IMR-90 (cell line): Measurements from ENCODE around the gene VWA7. TPM values are rescaled to one million over a fixed set of nuclear protein-coding genes. Genes with fewer than 3 reads are reported as not detected.

Experiments
- ATAC-seq: fragments of 200-7000 bp; cut with Tn5 transposase; 2 replicates; pipeline ENCODE4 v1.9.1; 2020; ENCODE audit warnings: low read depth, mild to moderate bottlenecking, moderate library complexity
- BruUV-seq: library from RNA; stranded (reverse); fragments of 400-500 nt; replicated peaks from 2 replicates; lab custom pipeline; 2021; lab: Mats Ljungman, UMichigan
- CTCF ChIA-PET: fragments of 300-600 bp; formaldehyde crosslinking; extraction: SDS; loops from one replicate; lab custom pipeline; 2021; ENCODE audit warnings: antibody characterized with exemption; lab: Yijun Ruan, JAX
- POLR2A ChIA-PET: fragments of 300-600 bp; sonication (Branson Sonifier 250); formaldehyde crosslinking; loops from one replicate; lab custom pipeline; 2022; ENCODE audit warnings: antibody characterized with exemption; ENCODE audit not compliant: unreplicated experiment; lab: Charles Lee
- DNase-seq: peaks from one replicate; pipeline ENCODE4 v3.0.0; 2013
- H2AFZ ChIP-seq: replicated peaks from 2 replicates; pipeline ENCODE3; 2013; ENCODE audit warnings: low read length, mild to moderate bottlenecking; ENCODE audit not compliant: poor library complexity
- H2AK5ac ChIP-seq: 2 replicates; pipeline ENCODE4 v1.6.1; 2013; ENCODE audit warnings: low read depth, low read length, inconsistent platforms
- H2AK9ac ChIP-seq: replicated peaks from 2 replicates; pipeline ENCODE3; 2013; ENCODE audit warnings: mild to moderate bottlenecking, low read depth, low read length, moderate library complexity; ENCODE audit not compliant: poor library complexity
- H2BK120ac ChIP-seq: 2 replicates; pipeline ENCODE4 v1.6.1; 2013; ENCODE audit warnings: low read depth, low read length, inconsistent platforms
- H2BK15ac ChIP-seq: 3 replicates; pipeline ENCODE4 v1.6.1; 2013; ENCODE audit warnings: low read depth, low read length, inconsistent platforms
- H2BK20ac ChIP-seq: 2 replicates; pipeline ENCODE4 v1.6.1; 2013; ENCODE audit warnings: low read depth, mild to moderate bottlenecking, inconsistent platforms, low read length, moderate library complexity
- H2BK5ac ChIP-seq: 2 replicates; pipeline ENCODE4 v1.6.1; 2013; ENCODE audit warnings: mild to moderate bottlenecking, low read depth, low read length, inconsistent platforms; ENCODE audit not compliant: poor library complexity, severe bottlenecking
- H3K14ac ChIP-seq: replicated peaks from 2 replicates; pipeline ENCODE4 v1.6.1; 2013; ENCODE audit warnings: low read depth, low read length, inconsistent platforms
- H3K18ac ChIP-seq: 2 replicates; pipeline ENCODE4 v1.6.1; 2013; ENCODE audit warnings: low read depth, low read length, control low read depth
- H3K23ac ChIP-seq: 2 replicates; pipeline ENCODE4 v1.6.1; 2013; ENCODE audit warnings: low read depth, low read length, inconsistent platforms
- H3K27ac ChIP-seq: 2 replicates; pipeline ENCODE4 v1.5.1; 2013; ENCODE audit warnings: mild to moderate bottlenecking, control low read depth, low read length; ENCODE audit not compliant: insufficient read depth
- H3K27me3 ChIP-seq: 2 replicates; pipeline ENCODE4 v1.6.1; 2013; ENCODE audit warnings: low read length; ENCODE audit not compliant: control insufficient read depth, insufficient read depth
- H3K36me3 ChIP-seq: 2 replicates; pipeline ENCODE4 v1.6.1; 2013; ENCODE audit warnings: low read length, mixed read lengths; ENCODE audit not compliant: control insufficient read depth, insufficient read depth
- H3K4ac ChIP-seq: 2 replicates; pipeline ENCODE4 v1.6.1; 2013; ENCODE audit warnings: low read depth, low read length, inconsistent platforms
- H3K4me1 ChIP-seq: 2 replicates; pipeline ENCODE4 v1.6.1; 2013; ENCODE audit warnings: low read length, mixed read lengths; ENCODE audit not compliant: control insufficient read depth, insufficient read depth
- H3K4me2 ChIP-seq: 2 replicates; pipeline ENCODE4 v1.6.1; 2013; ENCODE audit warnings: low read depth, mild to moderate bottlenecking, control low read depth, low read length, moderate library complexity
- H3K4me3 ChIP-seq: 2 replicates; pipeline ENCODE4 v1.5.1; 2013; ENCODE audit warnings: low read depth, mild to moderate bottlenecking, control low read depth, low read length, moderate library complexity; ENCODE audit not compliant: insufficient read depth
- H3K56ac ChIP-seq: 2 replicates; pipeline ENCODE4 v1.6.1; 2013; ENCODE audit warnings: low read length, inconsistent platforms; ENCODE audit not compliant: insufficient read depth; ENCODE audit errors: extremely low read depth
- H3K79me1 ChIP-seq, 2 experiments: 2 replicates each; pipeline ENCODE4 v1.6.1; 2013; ENCODE audit warnings: low read length in 2 of 2, inconsistent platforms in 1 of 2, low read depth in 1 of 2
- H3K9ac ChIP-seq: 2 replicates; pipeline ENCODE4 v1.6.1; 2013; ENCODE audit warnings: low read depth, low read length, control low read depth
- H3K9me1 ChIP-seq: 2 replicates; pipeline ENCODE4 v1.6.1; 2013; ENCODE audit warnings: low read length, inconsistent platforms; ENCODE audit not compliant: insufficient read depth
- H3K9me3 ChIP-seq: 2 replicates; pipeline ENCODE4 v1.6.1; 2013; ENCODE audit warnings: low read length; ENCODE audit not compliant: control insufficient read depth, insufficient read depth
- H4K20me1 ChIP-seq: 2 replicates; pipeline ENCODE4 v1.6.1; 2013; ENCODE audit warnings: low read length, inconsistent platforms; ENCODE audit not compliant: insufficient read depth
- H4K5ac ChIP-seq: 2 replicates; pipeline ENCODE4 v1.6.1; 2013; ENCODE audit warnings: mild to moderate bottlenecking, low read depth, low read length, control low read depth
- H4K8ac ChIP-seq, 2 experiments: 2 replicates each; pipeline ENCODE4 v1.6.1; 2013; ENCODE audit warnings: low read depth in 2 of 2, low read length in 2 of 2, control low read depth in 1 of 2, inconsistent platforms in 1 of 2
- H4K91ac ChIP-seq: 2 replicates; pipeline ENCODE4 v1.6.1; 2013; ENCODE audit warnings: low read depth, low read length, inconsistent platforms; ENCODE audit not compliant: insufficient read depth
- CTCF ChIP-seq: conservative IDR thresholded peaks from 2 replicates; pipeline ENCODE4 v1.5.1; 2012; ENCODE audit warnings: mild to moderate bottlenecking, low read depth, low read length, improper control_type of control experiment
- FOS ChIP-seq: fragments of 150-350 bp; IDR thresholded peaks from 2 replicates; pipeline ENCODE4 v1.6.1; 2016; ENCODE audit warnings: low read depth, low read length
- WGBS, 2 experiments: methylation state at CpG; one replicate each; pipeline versions ENCODE4 v1.1.5 to v1.1.7; 2013; ENCODE audit warnings: missing lambda C conversion rate in 2 of 2; ENCODE audit not compliant: insufficient read length in 1 of 2; ENCODE audit errors: extremely low coverage in 2 of 2; 5-methylcytosine and 5-hydroxymethylcytosine counted together
- dilution Hi-C: fragments of 300-500 bp; cut with HindIII; formaldehyde crosslinking; loops from one replicate; pipeline ENCODE4 v1.14.3; 2018; ENCODE audit warnings: low sequenced_read_pairs; ENCODE audit not compliant: unreplicated experiment
- in situ Hi-C: fragments of 300-500 bp; cut with MboI; formaldehyde crosslinking; loops from 3 replicates; pipeline ENCODE4 v1.14.3; 2019; ENCODE audit warnings: low sequenced_read_pairs, inconsistent platforms, mixed read lengths
- intact Hi-C: fragments of 100-400 bp; cut with micrococcal nuclease; formaldehyde crosslinking; loops from 2 replicates; pipeline ENCODE4 v1.10.0; 2022
- polyA plus RNA-seq, 3 experiments: library from polyadenylated mRNA; depleted of rRNA; stranded (reverse); fragments of >200 nt; gene quantifications; 2 replicates each; pipeline ENCODE4 v1.2.3, GENCODE V29; 2012; ENCODE audit warnings: low replicate concordance in 1 of 3
- total RNA-seq: library from RNA; depleted of rRNA; stranded (reverse); fragments of >200 nt; gene quantifications from 2 replicates; pipeline ENCODE4 v1.2.3, GENCODE V29; 2012

The VWA7 gene
- total and polyA plus RNA-seq, 2 of the 4 experiments (the other 2 are of a cell fraction), result under 0.01 to 1.4 TPM

DNA sequence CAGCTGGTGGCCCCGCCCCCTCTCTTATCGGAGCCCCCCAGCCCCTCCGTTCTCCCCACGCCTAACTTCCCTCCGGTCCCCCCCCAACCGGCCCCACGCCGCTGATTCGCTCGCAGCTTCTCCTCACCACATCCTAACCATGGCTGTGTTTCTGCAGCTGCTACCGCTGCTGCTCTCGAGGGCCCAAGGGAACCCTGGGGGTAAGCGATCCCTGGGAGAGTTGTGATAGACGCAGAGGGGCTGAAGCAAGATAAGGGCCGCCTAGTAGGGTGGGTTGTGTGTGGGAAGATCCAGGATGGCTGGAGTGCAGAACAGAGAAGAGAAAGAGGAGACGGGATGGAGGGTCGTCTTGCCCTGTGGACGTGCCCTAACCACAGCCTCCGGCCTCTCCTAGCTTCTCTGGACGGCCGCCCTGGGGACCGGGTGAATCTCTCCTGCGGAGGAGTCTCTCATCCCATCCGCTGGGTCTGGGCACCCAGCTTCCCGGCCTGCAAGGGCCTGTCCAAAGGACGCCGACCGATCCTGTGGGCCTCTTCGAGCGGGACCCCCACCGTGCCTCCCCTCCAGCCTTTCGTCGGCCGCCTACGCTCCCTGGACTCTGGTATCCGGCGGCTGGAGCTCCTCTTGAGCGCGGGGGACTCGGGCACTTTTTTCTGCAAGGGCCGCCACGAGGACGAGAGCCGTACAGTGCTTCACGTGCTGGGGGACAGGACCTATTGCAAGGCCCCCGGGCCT lies 53.7 kb downstream of the VWA7 start, which contains the start of gene MPIG6B:
Gene MPIG6B, plus strand, starts transcription at position 129 of the 735 bp plus-strand sequence. Its CDS starts 11 bp downstream, at position 140.
- ChIA-PET POLR2A (interaction anchor here (0.6 kb wide), 1 partner anchor 11 kb away, joined by 3 read pairs; no protein-coding TSS in a partner anchor), CTCF (no interaction called here)
- Histone ChIP-seq H4K5ac (no peak within 1 kb of the TSS), H3K27me3 (no peaks in the 10 kb centered on the region; the same call in 1 of the 2 replicates), H3K4me1 (peaks cover 1% of the 10 kb centered on the region), H2AK5ac (no peak within 1 kb of the TSS), H4K91ac (no peak within 1 kb of the TSS), H2AK9ac (peak within 1 kb of the TSS; percentile 1), H2AFZ (no peak within 1 kb of the TSS), H3K14ac (no peak within 1 kb of the TSS), H3K18ac (no peak within 1 kb of the TSS), H3K27ac (no peak within 1 kb of the TSS), H3K9me3 (no peaks in the 10 kb centered on the region), H3K36me3 (peaks cover 19% of the 10 kb centered on the region), H2BK15ac (no peak within 1 kb of the TSS), H3K4ac (no peak within 1 kb of the TSS), H3K4me3 (no peak within 1 kb of the TSS), H4K20me1 (no peaks in the 10 kb centered on the region), H4K8ac (no peak within 1 kb of the TSS), H3K9ac (no peak within 1 kb of the TSS), H3K56ac (no peak within 1 kb of the TSS), H2BK5ac (no peak within 1 kb of the TSS), H2BK120ac (no peak within 1 kb of the TSS), H2BK20ac (no peak within 1 kb of the TSS), H3K79me1 (peaks cover 0 to 11% of the 10 kb centered on the region in 2 experiments; a peak in 2 of 4 replicates), H3K23ac (no peak within 1 kb of the TSS), H3K4me2 (no peak within 1 kb of the TSS), H3K9me1 (peaks cover 4% of the 10 kb centered on the region; the same call in 1 of the 2 replicates)
- TF ChIP-seq FOS (no peak), CTCF (no peak)
- in situ Hi-C loops (no loop called here), intact Hi-C loops (no loop called here), dilution Hi-C loops (no loop called here)
- no TSS peak for BruUV-seq
- WGBS, 2 experiments, result 89% methylated on average over 13 of the region's 46 CpGs; no CpG with 5 or more reads in 1 of the 2 experiments
- ATAC-seq, result no peak
- no peak for DNase-seq
